HepG2 (cell line): Measurements from ENCODE around the gene WDR18. TPM values are rescaled to one million over a fixed set of nuclear protein-coding genes. Genes with fewer than 3 reads are reported as not detected.

Experiments used
- JUN ChIP-seq: sonication (generic); formaldehyde crosslinking; IDR thresholded peaks from 2 replicates; pipeline ENCODE4 v1.4.0; 2020; ENCODE audit warnings: mild to moderate bottlenecking, missing genetic modification reagents
- KLF12 ChIP-seq: sonication (generic); formaldehyde crosslinking; IDR thresholded peaks from 2 replicates; pipeline ENCODE4 v1.4.0; 2020; ENCODE audit warnings: missing genetic modification reagents, borderline replicate concordance
- KLF16 ChIP-seq, 2 experiments: sonication (generic) in 1 of 2; formaldehyde crosslinking in 1 of 2; IDR thresholded peaks; 2 replicates each; pipeline versions ENCODE4 v1.6.1 to v1.8.0; 2016 to 2023; ENCODE audit warnings: missing genetic modification reagents in 2 of 2, missing compliant biosample characterization in 1 of 2
- KLF6 ChIP-seq: IDR thresholded peaks from 2 replicates; pipeline ENCODE4 v1.8.0; 2016; ENCODE audit warnings: missing biosample characterization, missing genetic modification reagents
- PAF1 ChIP-seq: IDR thresholded peaks from 2 replicates; pipeline ENCODE4 v1.6.1; 2016; ENCODE audit warnings: missing genetic modification reagents, missing compliant biosample characterization
- ZC3H13 ChIP-seq: sonication (generic); formaldehyde crosslinking; IDR thresholded peaks from 2 replicates; pipeline ENCODE4 v1.8.1; 2023; ENCODE audit warnings: mild to moderate bottlenecking, missing genetic modification reagents, moderate library complexity
- polyA plus RNA-seq, 8 experiments: library from polyadenylated mRNA; depleted of rRNA in 3 of 8; stranded (reverse) in 7 of 8; unstranded in 1 of 8; fragments of >200 nt; fragmentation: Illumina TruSeq in 4 of 8; extraction: Trizol in 4 of 8; gene quantifications; 2 replicates each; pipeline versions ENCODE4 v1.2.1 to v1.2.3, GENCODE V29; 2011 to 2016; ENCODE audit warnings: low read depth in 4 of 8, missing spikeins in 1 of 8, mixed read lengths in 1 of 8; ENCODE audit not compliant: insufficient read depth in 1 of 8
- total RNA-seq, 5 experiments: library from RNA; depleted of rRNA; stranded (reverse); fragments of >200 nt; fragmentation: Illumina TruSeq; extraction: Trizol; gene quantifications; 2 replicates each; pipeline ENCODE4 v1.2.3, GENCODE V29; 2016; ENCODE audit warnings: low read depth in 1 of 5
- TF ChIP-seq, protein P1 (sequence below): sonication (generic); formaldehyde crosslinking; IDR thresholded peaks from 2 replicates; pipeline ENCODE4 v1.4.0; 2020; ENCODE audit warnings: missing genetic modification reagents
- TF ChIP-seq, protein P2 (sequence below): sonication (generic); formaldehyde crosslinking; conservative IDR thresholded peaks from 2 replicates; pipeline ENCODE4 v1.4.0; 2020; ENCODE audit warnings: missing genetic modification reagents

Gene WDR18
- total and polyA plus RNA-seq, 2 of the 13 experiments (the other 11 are each of a cell fraction or from before 2014, with no cell fraction given) = 36.4 to 47.6 TPM

DNA sequence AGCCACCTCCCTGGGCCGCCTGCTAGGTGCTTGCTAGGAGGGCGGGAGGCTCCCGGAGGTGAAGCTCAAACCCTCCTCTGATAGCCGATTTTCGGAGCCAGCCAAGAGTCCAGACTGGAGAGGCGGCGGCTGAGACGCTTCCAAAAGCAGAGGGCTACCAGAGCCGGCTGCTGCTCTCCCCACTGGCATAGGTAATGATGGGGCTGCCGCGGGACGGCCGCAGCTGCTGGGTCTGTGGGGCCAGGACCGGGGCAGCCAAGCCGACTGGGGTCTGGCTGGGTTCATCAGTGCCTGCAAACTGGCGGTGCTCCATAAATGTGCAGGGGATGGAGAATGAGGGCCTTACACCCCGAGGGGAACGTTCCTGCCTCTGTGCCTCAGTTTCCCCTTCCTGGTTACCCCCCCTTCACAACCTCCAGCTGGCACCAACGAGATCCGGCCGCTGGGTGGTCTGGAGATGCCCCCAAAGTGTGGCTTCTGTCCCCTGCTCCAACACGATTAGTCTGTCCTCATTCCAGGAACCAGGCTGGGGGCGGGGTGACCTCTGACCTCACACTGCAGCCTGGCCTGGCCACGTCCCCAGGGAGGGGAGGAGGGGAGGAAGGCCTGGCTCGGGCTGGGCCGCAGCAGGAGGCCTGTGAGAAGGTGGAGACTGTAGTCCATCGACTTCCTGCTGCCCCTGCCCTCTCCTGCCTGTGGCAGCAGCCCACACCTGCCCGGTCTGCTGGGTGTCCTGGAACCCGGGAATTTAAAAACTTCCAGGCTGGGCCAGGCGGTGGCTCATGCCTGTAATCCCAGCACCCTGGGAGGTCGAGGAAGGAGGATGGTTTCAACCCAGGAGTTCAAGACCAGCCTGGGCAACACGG lies 3.8 kb upstream of the WDR18 start (continued):
- TF ChIP-seq, protein P1, sequence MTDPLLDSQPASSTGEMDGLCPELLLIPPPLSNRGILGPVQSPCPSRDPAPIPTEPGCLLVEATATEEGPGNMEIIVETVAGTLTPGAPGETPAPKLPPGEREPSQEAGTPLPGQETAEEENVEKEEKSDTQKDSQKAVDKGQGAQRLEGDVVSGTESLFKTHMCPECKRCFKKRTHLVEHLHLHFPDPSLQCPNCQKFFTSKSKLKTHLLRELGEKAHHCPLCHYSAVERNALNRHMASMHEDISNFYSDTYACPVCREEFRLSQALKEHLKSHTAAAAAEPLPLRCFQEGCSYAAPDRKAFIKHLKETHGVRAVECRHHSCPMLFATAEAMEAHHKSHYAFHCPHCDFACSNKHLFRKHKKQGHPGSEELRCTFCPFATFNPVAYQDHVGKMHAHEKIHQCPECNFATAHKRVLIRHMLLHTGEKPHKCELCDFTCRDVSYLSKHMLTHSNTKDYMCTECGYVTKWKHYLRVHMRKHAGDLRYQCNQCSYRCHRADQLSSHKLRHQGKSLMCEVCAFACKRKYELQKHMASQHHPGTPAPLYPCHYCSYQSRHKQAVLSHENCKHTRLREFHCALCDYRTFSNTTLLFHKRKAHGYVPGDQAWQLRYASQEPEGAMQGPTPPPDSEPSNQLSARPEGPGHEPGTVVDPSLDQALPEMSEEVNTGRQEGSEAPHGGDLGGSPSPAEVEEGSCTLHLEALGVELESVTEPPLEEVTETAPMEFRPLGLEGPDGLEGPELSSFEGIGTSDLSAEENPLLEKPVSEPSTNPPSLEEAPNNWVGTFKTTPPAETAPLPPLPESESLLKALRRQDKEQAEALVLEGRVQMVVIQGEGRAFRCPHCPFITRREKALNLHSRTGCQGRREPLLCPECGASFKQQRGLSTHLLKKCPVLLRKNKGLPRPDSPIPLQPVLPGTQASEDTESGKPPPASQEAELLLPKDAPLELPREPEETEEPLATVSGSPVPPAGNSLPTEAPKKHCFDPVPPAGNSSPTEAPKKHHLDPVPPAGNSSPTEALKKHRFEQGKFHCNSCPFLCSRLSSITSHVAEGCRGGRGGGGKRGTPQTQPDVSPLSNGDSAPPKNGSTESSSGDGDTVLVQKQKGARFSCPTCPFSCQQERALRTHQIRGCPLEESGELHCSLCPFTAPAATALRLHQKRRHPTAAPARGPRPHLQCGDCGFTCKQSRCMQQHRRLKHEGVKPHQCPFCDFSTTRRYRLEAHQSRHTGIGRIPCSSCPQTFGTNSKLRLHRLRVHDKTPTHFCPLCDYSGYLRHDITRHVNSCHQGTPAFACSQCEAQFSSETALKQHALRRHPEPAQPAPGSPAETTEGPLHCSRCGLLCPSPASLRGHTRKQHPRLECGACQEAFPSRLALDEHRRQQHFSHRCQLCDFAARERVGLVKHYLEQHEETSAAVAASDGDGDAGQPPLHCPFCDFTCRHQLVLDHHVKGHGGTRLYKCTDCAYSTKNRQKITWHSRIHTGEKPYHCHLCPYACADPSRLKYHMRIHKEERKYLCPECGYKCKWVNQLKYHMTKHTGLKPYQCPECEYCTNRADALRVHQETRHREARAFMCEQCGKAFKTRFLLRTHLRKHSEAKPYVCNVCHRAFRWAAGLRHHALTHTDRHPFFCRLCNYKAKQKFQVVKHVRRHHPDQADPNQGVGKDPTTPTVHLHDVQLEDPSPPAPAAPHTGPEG (CRISPR knock-in tag) = no peak; the same call in 1 of the 2 replicates
- TF ChIP-seq KLF12 (CRISPR knock-in tag) (peak; percentile 64; the same call in 1 of the 2 replicates), KLF16 (CRISPR knock-in tag; IDR thresholded peaks at IDR 0.05) (peak in 1 of 2 experiments; percentile 86; a peak in 2 of 4 replicates), KLF6 (CRISPR knock-in tag) (peak; percentile 62; the same call in 1 of the 2 replicates), ZC3H13 (peak; percentile 79; the same call in 1 of the 2 replicates), PAF1 (CRISPR knock-in tag) (no peak), JUN (peak; percentile 19; the same call in 1 of the 2 replicates)
- TF ChIP-seq, protein P2, sequence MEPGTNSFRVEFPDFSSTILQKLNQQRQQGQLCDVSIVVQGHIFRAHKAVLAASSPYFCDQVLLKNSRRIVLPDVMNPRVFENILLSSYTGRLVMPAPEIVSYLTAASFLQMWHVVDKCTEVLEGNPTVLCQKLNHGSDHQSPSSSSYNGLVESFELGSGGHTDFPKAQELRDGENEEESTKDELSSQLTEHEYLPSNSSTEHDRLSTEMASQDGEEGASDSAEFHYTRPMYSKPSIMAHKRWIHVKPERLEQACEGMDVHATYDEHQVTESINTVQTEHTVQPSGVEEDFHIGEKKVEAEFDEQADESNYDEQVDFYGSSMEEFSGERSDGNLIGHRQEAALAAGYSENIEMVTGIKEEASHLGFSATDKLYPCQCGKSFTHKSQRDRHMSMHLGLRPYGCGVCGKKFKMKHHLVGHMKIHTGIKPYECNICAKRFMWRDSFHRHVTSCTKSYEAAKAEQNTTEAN (CRISPR knock-in tag) = peak; percentile 63; the same call in 1 of the 2 replicates
